Endothelial cell of umbilical vein (primary cell): Measurements from ENCODE around the gene SDF4. TPM values are rescaled to one million over a fixed set of nuclear protein-coding genes. Genes with fewer than 3 reads are reported as not detected.

ENCODE experiments used
- BruUV-seq: library from RNA; stranded (reverse); fragments of 400-500 nt; replicated peaks from 2 replicates; lab custom pipeline; 2021; lab: Mats Ljungman, UMichigan
- CTCF ChIA-PET: fragments of 300-600, 350-600 bp; sonication (Branson Sonifier 250); formaldehyde crosslinking; loops from one replicate; lab custom pipeline; 2021; ENCODE audit warnings: antibody characterized with exemption, inconsistent platforms; lab: Charles Lee
- POLR2A ChIA-PET: fragments of 300-600, 350-600 bp; sonication (Branson Sonifier 250); formaldehyde crosslinking; loops from one replicate; lab custom pipeline; 2021; ENCODE audit warnings: antibody characterized with exemption, inconsistent platforms; lab: Charles Lee
- DNase-seq: peaks from one replicate; pipeline ENCODE4 v3.0.0-alpha.2; 2011; ENCODE audit warnings: low read depth, low spot score
- FAIRE-seq: peaks from 2 replicates; lab custom pipeline; 2011; peaks lifted over from hg19 to GRCh38; lab: Jason Lieb, UNC
- H2AFZ ChIP-seq: 2 replicates; pipeline ENCODE4 v1.6.0; 2012; ENCODE audit warnings: low read depth, low read length, control low read depth, inconsistent platforms
- H3K27ac ChIP-seq: 2 replicates; pipeline ENCODE4 v1.5.1; 2011; ENCODE audit warnings: low read depth, mild to moderate bottlenecking, control low read depth, low read length, moderate library complexity; ENCODE audit not compliant: insufficient read depth
- H3K27me3 ChIP-seq, 2 experiments: 2 replicates each; pipeline versions ENCODE4 v1.6.0 to v1.6.1; 2011; ENCODE audit warnings: low read length in 2 of 2, mixed read lengths in 1 of 2; ENCODE audit not compliant: control insufficient read depth in 2 of 2, insufficient read depth in 2 of 2
- H3K36me3 ChIP-seq, 2 experiments: 2 replicates in 1 of 2; 3 replicates in 1 of 2; pipeline ENCODE4 v1.5.1; 2011; ENCODE audit warnings: low read length in 2 of 2, mild to moderate bottlenecking in 1 of 2, moderate library complexity in 1 of 2; ENCODE audit not compliant: control insufficient read depth in 2 of 2, insufficient read depth in 2 of 2; ENCODE audit errors: extremely low read depth in 1 of 2
- H3K4me1 ChIP-seq: 3 replicates; pipeline ENCODE4 v1.5.1; 2011; ENCODE audit warnings: mild to moderate bottlenecking, low read length; ENCODE audit not compliant: control insufficient read depth, insufficient read depth; ENCODE audit errors: extremely low read depth
- H3K4me2 ChIP-seq: 2 replicates; pipeline ENCODE4 v1.6.1; 2011; ENCODE audit warnings: low read length, control low read depth, mixed read lengths; ENCODE audit not compliant: insufficient read depth
- H3K4me3 ChIP-seq, 3 experiments: fragments of 200-600 bp in 1 of 3; sonication (generic), shearing (Covaris generic) in 1 of 3; replicated peaks in 1 of 3; 2 replicates each; pipeline ENCODE4 v1.5.1; 2011 to 2016; ENCODE audit warnings: control low read depth in 3 of 3, low read length in 3 of 3, mild to moderate bottlenecking in 2 of 3, inconsistent platforms in 1 of 3, low read depth in 1 of 3, moderate library complexity in 1 of 3; ENCODE audit not compliant: insufficient read depth in 1 of 3
- H3K79me2 ChIP-seq: 2 replicates; pipeline ENCODE4 v1.6.0; 2012; ENCODE audit warnings: low read length, inconsistent platforms; ENCODE audit not compliant: control insufficient read depth, insufficient read depth
- H3K9ac ChIP-seq: replicated peaks from 2 replicates; pipeline ENCODE3; 2011; ENCODE audit warnings: low read length, control low read depth; ENCODE audit not compliant: insufficient read depth; ENCODE audit errors: extremely low read depth
- H3K9me1 ChIP-seq: replicated peaks from 3 replicates; pipeline ENCODE4 v1.6.0; 2011; ENCODE audit warnings: mild to moderate bottlenecking, low read length; ENCODE audit not compliant: control insufficient read depth, insufficient read depth; ENCODE audit errors: extremely low read depth
- H3K9me3 ChIP-seq: replicated peaks from 2 replicates; pipeline ENCODE4 v1.5.1; 2012; ENCODE audit warnings: low read length, inconsistent platforms; ENCODE audit not compliant: control insufficient read depth, insufficient read depth
- H4K20me1 ChIP-seq: replicated peaks from 2 replicates; pipeline ENCODE3; 2011; ENCODE audit warnings: mild to moderate bottlenecking, low read length; ENCODE audit not compliant: control insufficient read depth, insufficient read depth; ENCODE audit errors: extremely low read depth
- CTCF ChIP-seq, 2 donors: IDR thresholded peaks; 1 replicate in 1 of 2; 2 replicates in 1 of 2; pipeline ENCODE4 v1.5.1; 2011; ENCODE audit warnings: low read length in 2 of 2, mild to moderate bottlenecking in 2 of 2, moderate library complexity in 2 of 2, control low read depth in 1 of 2, inconsistent platforms in 1 of 2, low read depth in 1 of 2; ENCODE audit not compliant: insufficient read depth in 1 of 2; ENCODE audit errors: extremely low read depth in 1 of 2
- EZH2 ChIP-seq: IDR thresholded peaks from 2 replicates; pipeline ENCODE4 v1.6.1; 2012; ENCODE audit warnings: borderline replicate concordance, low read depth, mild to moderate bottlenecking, moderate library complexity, low read length, inconsistent platforms; ENCODE audit not compliant: severe bottlenecking
- FOS ChIP-seq: IDR thresholded peaks from 2 replicates; pipeline ENCODE4 v1.6.1; 2011; ENCODE audit warnings: mild to moderate bottlenecking, low read length, moderate library complexity, borderline replicate concordance; ENCODE audit not compliant: insufficient read depth
- GATA2 ChIP-seq: IDR thresholded peaks from 2 replicates; pipeline ENCODE4 v1.7.0; 2011; ENCODE audit warnings: low read depth, mild to moderate bottlenecking, moderate library complexity, mixed read lengths, low read length; ENCODE audit not compliant: insufficient read length, insufficient read depth
- JUN ChIP-seq: IDR thresholded peaks from 2 replicates; pipeline ENCODE4 v1.6.1; 2011; ENCODE audit warnings: borderline replicate concordance, low read depth; ENCODE audit not compliant: insufficient read length, insufficient read depth
- MAX ChIP-seq: IDR thresholded peaks from 2 replicates; pipeline ENCODE4 v1.6.1; 2011; ENCODE audit not compliant: insufficient read depth, insufficient read length
- MYC ChIP-seq: IDR thresholded peaks from one replicate; pipeline ENCODE4 v1.6.1; 2011; ENCODE audit warnings: mild to moderate bottlenecking, low read depth, low read length
- POLR2A ChIP-seq: IDR thresholded peaks from 2 replicates; pipeline ENCODE4 v1.6.1; 2012; ENCODE audit warnings: low read depth, mild to moderate bottlenecking, control low read depth, low read length
- POLR2AphosphoS5 ChIP-seq: IDR thresholded peaks from 2 replicates; pipeline ENCODE4 v1.6.1; 2012; ENCODE audit warnings: low read depth, mild to moderate bottlenecking, control low read depth, low read length, moderate library complexity; ENCODE audit not compliant: insufficient read depth
- dilution Hi-C: fragments of 300-500 bp; cut with MboI; formaldehyde crosslinking; loops from one replicate; pipeline ENCODE4 v1.15.0; 2019; ENCODE audit warnings: low sequenced_read_pairs; ENCODE audit not compliant: extremely low pct_ligation_motif_present
- intact Hi-C: fragments of 100-400 bp; cut with micrococcal nuclease; formaldehyde crosslinking; loops from one replicate; pipeline ENCODE4 v1.10.0; 2022
- polyA plus RNA-seq, 4 experiments: library from polyadenylated mRNA; depleted of rRNA in 3 of 4; stranded (reverse) in 3 of 4; unstranded in 1 of 4; fragments of >200 nt; gene quantifications; 2 replicates each; pipeline versions ENCODE4 v1.2.1 to v1.2.3, GENCODE V29; 2011 to 2012; ENCODE audit warnings: missing spikeins in 1 of 4
- total RNA-seq: library from RNA; stranded (reverse); gene quantifications from 2 replicates; pipeline ENCODE4 v1.2.3, GENCODE V29; 2021

SDF4 gene
- total and polyA plus RNA-seq, 2 donors (not counting 3 experiments of a cell fraction or from before 2014, with no cell fraction given) = 175 to 185 TPM

GRCh38 chr1:1177452-1178206, 54.2 kb downstream of the SDF4 start:
- CTCF ChIA-PET = interaction anchor here (0.6 kb wide), 1 partner anchor 9 kb away, joined by 7 read pairs; no protein-coding TSS in a partner anchor
- FAIRE-seq = no peak
- POLR2A ChIA-PET = no interaction called here
- no TSS peak for BruUV-seq
- H3K4me1 ChIP-seq = no peaks in the 10 kb centered on the region
- no peak for DNase-seq
- no peaks in the 10 kb centered on the region for H3K79me2 ChIP-seq
- H3K9ac ChIP-seq = no peak overlapping the region
- H3K27ac ChIP-seq = no peak overlapping the region
- H3K36me3 ChIP-seq = no peaks in the 10 kb centered on the region
- no peak overlapping the region for H3K4me2 ChIP-seq
- H3K4me3 ChIP-seq = no peak overlapping the region
- H3K9me3 ChIP-seq = no peaks in the 10 kb centered on the region
- no peak for TF ChIP-seq MYC
- no peak overlapping the region for H2AFZ ChIP-seq
- no peaks in the 10 kb centered on the region for H4K20me1 ChIP-seq
- no peaks in the 10 kb centered on the region for H3K9me1 ChIP-seq
- dilution Hi-C loops (no loop called here), intact Hi-C loops (no loop called here)
- peaks cover 16% of the 10 kb centered on the region in 2 experiments for H3K27me3 ChIP-seq

GRCh38 chr1:1176931-1177330, 54.9 kb downstream of the SDF4 start:
- ChIA-PET CTCF (no interaction called here), POLR2A (no interaction called here)
- no peak overlapping the region for H3K4me2 ChIP-seq
- H3K9me1 ChIP-seq = no peaks in the 10 kb centered on the region
- FAIRE-seq = no peak
- H3K9me3 ChIP-seq = no peaks in the 10 kb centered on the region
- no peaks in the 10 kb centered on the region for H3K36me3 ChIP-seq
- H3K9ac ChIP-seq = no peak overlapping the region
- no TSS peak for BruUV-seq
- H3K27me3 ChIP-seq = peaks cover 16% of the 10 kb centered on the region in 2 experiments
- no peak overlapping the region for H2AFZ ChIP-seq
- H4K20me1 ChIP-seq = no peaks in the 10 kb centered on the region
- no peak for TF ChIP-seq EZH2
- TF ChIP-seq MAX = no peak
- TF ChIP-seq MYC = no peak
- TF ChIP-seq POLR2AphosphoS5 = no peak
- no peak for TF ChIP-seq CTCF (IDR thresholded peaks at IDR 0.05; ENCODE audit: extremely low read depth in 1 of 2, insufficient read depth in 1 of 2, low read depth in 1 of 2, low read length in 2 of 2)
- TF ChIP-seq GATA2 = no peak
- no peak for TF ChIP-seq FOS
- no peak for TF ChIP-seq JUN
- TF ChIP-seq POLR2A = no peak
- no peak overlapping the region for H3K4me3 ChIP-seq
- H3K79me2 ChIP-seq = no peaks in the 10 kb centered on the region
- no peak for DNase-seq
- dilution Hi-C loops (no loop called here), intact Hi-C loops (no loop called here)
- no peaks in the 10 kb centered on the region for H3K4me1 ChIP-seq
- no peak overlapping the region for H3K27ac ChIP-seq
